Endothelial cell of umbilical vein (primary cell): ENCODE results near the gene EIF3D. TPM values are rescaled to one million over a fixed set of nuclear protein-coding genes. Genes with fewer than 3 reads are reported as not detected.

ENCODE experiments used
- BruUV-seq: library from RNA; stranded (reverse); fragments of 400-500 nt; replicated peaks from 2 replicates; lab custom pipeline; 2021; lab: Mats Ljungman, UMichigan
- CTCF ChIA-PET: fragments of 300-600, 350-600 bp; sonication (Branson Sonifier 250); formaldehyde crosslinking; loops from one replicate; lab custom pipeline; 2021; ENCODE audit warnings: antibody characterized with exemption, inconsistent platforms; lab: Charles Lee
- POLR2A ChIA-PET: fragments of 300-600, 350-600 bp; sonication (Branson Sonifier 250); formaldehyde crosslinking; loops from one replicate; lab custom pipeline; 2021; ENCODE audit warnings: antibody characterized with exemption, inconsistent platforms; lab: Charles Lee
- DNase-seq: peaks from one replicate; pipeline ENCODE4 v3.0.0-alpha.2; 2011; ENCODE audit warnings: low read depth, low spot score
- FAIRE-seq: peaks from 2 replicates; lab custom pipeline; 2011; peaks lifted over from hg19 to GRCh38; lab: Jason Lieb, UNC
- H2AFZ ChIP-seq: 2 replicates; pipeline ENCODE4 v1.6.0; 2012; ENCODE audit warnings: low read depth, low read length, control low read depth, inconsistent platforms
- H3K27ac ChIP-seq: 2 replicates; pipeline ENCODE4 v1.5.1; 2011; ENCODE audit warnings: low read depth, mild to moderate bottlenecking, control low read depth, low read length, moderate library complexity; ENCODE audit not compliant: insufficient read depth
- H3K27me3 ChIP-seq, 2 experiments: 2 replicates each; pipeline versions ENCODE4 v1.6.0 to v1.6.1; 2011; ENCODE audit warnings: low read length in 2 of 2, mixed read lengths in 1 of 2; ENCODE audit not compliant: control insufficient read depth in 2 of 2, insufficient read depth in 2 of 2
- H3K36me3 ChIP-seq, 2 experiments: 2 replicates in 1 of 2; 3 replicates in 1 of 2; pipeline ENCODE4 v1.5.1; 2011; ENCODE audit warnings: low read length in 2 of 2, mild to moderate bottlenecking in 1 of 2, moderate library complexity in 1 of 2; ENCODE audit not compliant: control insufficient read depth in 2 of 2, insufficient read depth in 2 of 2; ENCODE audit errors: extremely low read depth in 1 of 2
- H3K4me1 ChIP-seq: 3 replicates; pipeline ENCODE4 v1.5.1; 2011; ENCODE audit warnings: mild to moderate bottlenecking, low read length; ENCODE audit not compliant: control insufficient read depth, insufficient read depth; ENCODE audit errors: extremely low read depth
- H3K4me2 ChIP-seq: 2 replicates; pipeline ENCODE4 v1.6.1; 2011; ENCODE audit warnings: low read length, control low read depth, mixed read lengths; ENCODE audit not compliant: insufficient read depth
- H3K4me3 ChIP-seq, 3 experiments: fragments of 200-600 bp in 1 of 3; sonication (generic), shearing (Covaris generic) in 1 of 3; replicated peaks in 1 of 3; 2 replicates each; pipeline ENCODE4 v1.5.1; 2011 to 2016; ENCODE audit warnings: control low read depth in 3 of 3, low read length in 3 of 3, mild to moderate bottlenecking in 2 of 3, inconsistent platforms in 1 of 3, low read depth in 1 of 3, moderate library complexity in 1 of 3; ENCODE audit not compliant: insufficient read depth in 1 of 3
- H3K79me2 ChIP-seq: 2 replicates; pipeline ENCODE4 v1.6.0; 2012; ENCODE audit warnings: low read length, inconsistent platforms; ENCODE audit not compliant: control insufficient read depth, insufficient read depth
- H3K9ac ChIP-seq: replicated peaks from 2 replicates; pipeline ENCODE3; 2011; ENCODE audit warnings: low read length, control low read depth; ENCODE audit not compliant: insufficient read depth; ENCODE audit errors: extremely low read depth
- H3K9me1 ChIP-seq: replicated peaks from 3 replicates; pipeline ENCODE4 v1.6.0; 2011; ENCODE audit warnings: mild to moderate bottlenecking, low read length; ENCODE audit not compliant: control insufficient read depth, insufficient read depth; ENCODE audit errors: extremely low read depth
- H3K9me3 ChIP-seq: replicated peaks from 2 replicates; pipeline ENCODE4 v1.5.1; 2012; ENCODE audit warnings: low read length, inconsistent platforms; ENCODE audit not compliant: control insufficient read depth, insufficient read depth
- H4K20me1 ChIP-seq: replicated peaks from 2 replicates; pipeline ENCODE3; 2011; ENCODE audit warnings: mild to moderate bottlenecking, low read length; ENCODE audit not compliant: control insufficient read depth, insufficient read depth; ENCODE audit errors: extremely low read depth
- EZH2 ChIP-seq: IDR thresholded peaks from 2 replicates; pipeline ENCODE4 v1.6.1; 2012; ENCODE audit warnings: borderline replicate concordance, low read depth, mild to moderate bottlenecking, moderate library complexity, low read length, inconsistent platforms; ENCODE audit not compliant: severe bottlenecking
- FOS ChIP-seq: IDR thresholded peaks from 2 replicates; pipeline ENCODE4 v1.6.1; 2011; ENCODE audit warnings: mild to moderate bottlenecking, low read length, moderate library complexity, borderline replicate concordance; ENCODE audit not compliant: insufficient read depth
- GATA2 ChIP-seq: IDR thresholded peaks from 2 replicates; pipeline ENCODE4 v1.7.0; 2011; ENCODE audit warnings: low read depth, mild to moderate bottlenecking, moderate library complexity, mixed read lengths, low read length; ENCODE audit not compliant: insufficient read length, insufficient read depth
- JUN ChIP-seq: IDR thresholded peaks from 2 replicates; pipeline ENCODE4 v1.6.1; 2011; ENCODE audit warnings: borderline replicate concordance, low read depth; ENCODE audit not compliant: insufficient read length, insufficient read depth
- MYC ChIP-seq: IDR thresholded peaks from one replicate; pipeline ENCODE4 v1.6.1; 2011; ENCODE audit warnings: mild to moderate bottlenecking, low read depth, low read length
- POLR2A ChIP-seq: IDR thresholded peaks from 2 replicates; pipeline ENCODE4 v1.6.1; 2012; ENCODE audit warnings: low read depth, mild to moderate bottlenecking, control low read depth, low read length
- POLR2AphosphoS5 ChIP-seq: IDR thresholded peaks from 2 replicates; pipeline ENCODE4 v1.6.1; 2012; ENCODE audit warnings: low read depth, mild to moderate bottlenecking, control low read depth, low read length, moderate library complexity; ENCODE audit not compliant: insufficient read depth
- dilution Hi-C: fragments of 300-500 bp; cut with MboI; formaldehyde crosslinking; loops from one replicate; pipeline ENCODE4 v1.15.0; 2019; ENCODE audit warnings: low sequenced_read_pairs; ENCODE audit not compliant: extremely low pct_ligation_motif_present
- intact Hi-C: fragments of 100-400 bp; cut with micrococcal nuclease; formaldehyde crosslinking; loops from one replicate; pipeline ENCODE4 v1.10.0; 2022
- polyA plus RNA-seq, 4 experiments: library from polyadenylated mRNA; depleted of rRNA in 3 of 4; stranded (reverse) in 3 of 4; unstranded in 1 of 4; fragments of >200 nt; gene quantifications; 2 replicates each; pipeline versions ENCODE4 v1.2.1 to v1.2.3, GENCODE V29; 2011 to 2012; ENCODE audit warnings: missing spikeins in 1 of 4
- total RNA-seq: library from RNA; stranded (reverse); gene quantifications from 2 replicates; pipeline ENCODE4 v1.2.3, GENCODE V29; 2021
- TF ChIP-seq, protein P1 (sequence below): IDR thresholded peaks from 2 replicates; pipeline ENCODE4 v1.6.1; 2011; ENCODE audit not compliant: insufficient read depth, insufficient read length
- TF ChIP-seq, protein P2 (sequence below), 2 donors: IDR thresholded peaks; 1 replicate in 1 of 2; 2 replicates in 1 of 2; pipeline ENCODE4 v1.5.1; 2011; ENCODE audit warnings: low read length in 2 of 2, mild to moderate bottlenecking in 2 of 2, moderate library complexity in 2 of 2, control low read depth in 1 of 2, inconsistent platforms in 1 of 2, low read depth in 1 of 2; ENCODE audit not compliant: insufficient read depth in 1 of 2; ENCODE audit errors: extremely low read depth in 1 of 2

The EIF3D gene
- total and polyA plus RNA-seq, 2 donors (not counting 3 experiments of a cell fraction or from before 2014, with no cell fraction given): 201 to 413 TPM

DNA sequence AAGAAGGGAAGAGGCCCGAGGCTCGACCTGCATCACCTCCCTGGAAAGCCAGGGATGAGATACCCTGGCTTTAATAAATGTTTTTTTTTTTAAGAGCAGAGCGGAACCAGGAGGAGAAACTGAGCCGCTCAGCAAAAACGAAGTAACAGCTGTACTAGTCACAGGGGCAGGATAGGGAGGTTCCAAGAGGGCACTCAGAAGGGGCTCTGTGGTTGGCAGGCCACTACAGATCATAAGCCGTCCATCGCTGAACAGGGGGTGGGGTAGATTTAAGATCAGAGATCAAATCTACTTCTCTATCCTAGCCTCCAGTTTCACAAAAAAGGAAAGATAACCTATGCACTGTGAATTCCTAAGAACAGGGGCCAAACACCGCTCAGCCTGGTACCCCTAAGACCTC is 625 bp downstream of the EIF3D start:
- CTCF ChIA-PET: interaction anchor here (1.3 kb wide), 1 partner anchor 17 kb away, joined by 7 read pairs; no protein-coding TSS in a partner anchor
- Histone ChIP-seq H3K9me3 (no peaks in the 10 kb centered on the region), H4K20me1 (no peaks in the 10 kb centered on the region), H3K79me2 (peaks cover 34% of the 10 kb centered on the region), H3K9me1 (no peaks in the 10 kb centered on the region), H3K36me3 (peaks cover 19 to 24% of the 10 kb centered on the region in 2 experiments), H2AFZ (no peak overlapping the region), H3K27me3 (no peaks in the 10 kb centered on the region), H3K4me2 (peak overlapping the region; percentile 92), H3K27ac (peak overlapping the region; percentile 84), H3K4me1 (peaks cover 15% of the 10 kb centered on the region), H3K9ac (peak overlapping the region; percentile 92), H3K4me3 (peak overlapping the region; percentile 68 to 95 (median 72))
- DNase-seq (no peak), FAIRE-seq (no peak)
- dilution Hi-C loops: no loop called here
- TF ChIP-seq MYC: no peak
- TF ChIP-seq, protein P1, sequence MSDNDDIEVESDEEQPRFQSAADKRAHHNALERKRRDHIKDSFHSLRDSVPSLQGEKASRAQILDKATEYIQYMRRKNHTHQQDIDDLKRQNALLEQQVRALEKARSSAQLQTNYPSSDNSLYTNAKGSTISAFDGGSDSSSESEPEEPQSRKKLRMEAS: no peak
- TF ChIP-seq GATA2: no peak
- no peak for TF ChIP-seq EZH2
- TF ChIP-seq FOS: no peak
- TF ChIP-seq JUN: no peak
- TF ChIP-seq POLR2A: no peak
- POLR2A ChIA-PET: interaction anchor here (0.6 to 0.7 kb wide), 2 partner anchors 10 to 70 kb away, joined by 3 read pairs; no protein-coding TSS in a partner anchor
- no TSS peak for BruUV-seq
- intact Hi-C loops: loop anchor here (2.0 to 5.0 kb wide), 2 partner anchors 22 to 196 kb away; partner anchors contain the start of gene FOXRED2

DNA sequence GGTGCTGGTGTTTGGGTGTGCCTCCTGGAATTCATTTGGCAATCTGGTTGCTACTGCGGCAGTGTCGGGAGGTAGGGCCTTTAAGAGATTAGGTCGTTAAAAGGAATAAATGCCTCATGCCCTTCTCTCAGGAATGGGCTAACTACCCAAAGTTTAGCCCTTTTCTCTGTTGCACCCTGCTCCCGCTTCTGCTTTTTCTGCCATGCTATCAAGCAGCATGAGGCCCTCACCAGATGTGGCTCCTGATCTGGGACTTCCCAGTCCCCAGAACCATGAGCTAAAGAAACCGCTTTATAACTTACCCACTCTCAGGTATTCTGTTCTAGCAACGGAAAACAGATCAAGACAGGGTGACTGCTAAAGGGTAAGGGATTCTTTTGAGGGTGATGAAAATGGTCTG is 6.3 kb downstream of the EIF3D start:
- BruUV-seq: no TSS peak
- dilution Hi-C loops: no loop called here
- DNase-seq (no peak), FAIRE-seq (no peak)
- intact Hi-C loops: no loop called here
- Histone ChIP-seq H2AFZ (no peak overlapping the region), H3K4me3 (no peak overlapping the region), H3K9ac (no peak overlapping the region), H3K4me2 (no peak overlapping the region), H3K9me1 (no peaks in the 10 kb centered on the region), H3K9me3 (no peaks in the 10 kb centered on the region), H3K27me3 (no peaks in the 10 kb centered on the region), H3K79me2 (peaks cover 21% of the 10 kb centered on the region), H3K27ac (no peak overlapping the region), H3K4me1 (peaks cover 6% of the 10 kb centered on the region), H4K20me1 (no peaks in the 10 kb centered on the region), H3K36me3 (peaks cover 47 to 73% of the 10 kb centered on the region in 2 experiments)
- ChIA-PET CTCF (no interaction called here), POLR2A (no interaction called here)
- TF ChIP-seq EZH2 (no peak), MYC (no peak), JUN (no peak), POLR2A (no peak), GATA2 (no peak), POLR2AphosphoS5 (no peak), FOS (no peak)
- TF ChIP-seq, protein P1: no peak
- TF ChIP-seq, protein P2, sequence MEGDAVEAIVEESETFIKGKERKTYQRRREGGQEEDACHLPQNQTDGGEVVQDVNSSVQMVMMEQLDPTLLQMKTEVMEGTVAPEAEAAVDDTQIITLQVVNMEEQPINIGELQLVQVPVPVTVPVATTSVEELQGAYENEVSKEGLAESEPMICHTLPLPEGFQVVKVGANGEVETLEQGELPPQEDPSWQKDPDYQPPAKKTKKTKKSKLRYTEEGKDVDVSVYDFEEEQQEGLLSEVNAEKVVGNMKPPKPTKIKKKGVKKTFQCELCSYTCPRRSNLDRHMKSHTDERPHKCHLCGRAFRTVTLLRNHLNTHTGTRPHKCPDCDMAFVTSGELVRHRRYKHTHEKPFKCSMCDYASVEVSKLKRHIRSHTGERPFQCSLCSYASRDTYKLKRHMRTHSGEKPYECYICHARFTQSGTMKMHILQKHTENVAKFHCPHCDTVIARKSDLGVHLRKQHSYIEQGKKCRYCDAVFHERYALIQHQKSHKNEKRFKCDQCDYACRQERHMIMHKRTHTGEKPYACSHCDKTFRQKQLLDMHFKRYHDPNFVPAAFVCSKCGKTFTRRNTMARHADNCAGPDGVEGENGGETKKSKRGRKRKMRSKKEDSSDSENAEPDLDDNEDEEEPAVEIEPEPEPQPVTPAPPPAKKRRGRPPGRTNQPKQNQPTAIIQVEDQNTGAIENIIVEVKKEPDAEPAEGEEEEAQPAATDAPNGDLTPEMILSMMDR (IDR thresholded peaks at IDR 0.05; ENCODE audit: extremely low read depth in 1 of 2, insufficient read depth in 1 of 2, low read depth in 1 of 2, low read length in 2 of 2): no peak
